Liver (tissue), 9 donors: ENCODE data around the gene ARFIP1. TPM values are rescaled to one million over a fixed set of nuclear protein-coding genes. Genes with fewer than 3 reads are reported as not detected.
"Not testable (repeated sequence)": the region's sequence is repeated elsewhere in the genome, so short reads cannot be mapped to it uniquely, and the experiment has no call there.

Source experiments
- DNase-seq: peaks from one replicate; pipeline ENCODE4 v3.0.0-alpha.2; 2017; ENCODE audit warnings: low spot score
- H3K27ac ChIP-seq, 2 donors: one replicate each; pipeline ENCODE4 v1.7.0; 2013; ENCODE audit warnings: inconsistent platforms in 2 of 2, low read length in 2 of 2, control low read depth in 1 of 2, low read depth in 1 of 2, mild to moderate bottlenecking in 1 of 2
- H3K27me3 ChIP-seq, 4 donors: one replicate each; pipeline versions ENCODE4 v1.6.1 to v1.7.0; 2013; ENCODE audit warnings: low read length in 3 of 4, inconsistent platforms in 1 of 4, mild to moderate bottlenecking in 1 of 4, moderate library complexity in 1 of 4; ENCODE audit not compliant: control insufficient read depth in 4 of 4, insufficient read depth in 4 of 4
- H3K36me3 ChIP-seq, 4 donors: one replicate each; pipeline versions ENCODE4 v1.6.1 to v1.7.0; 2013; ENCODE audit warnings: low read length in 3 of 4, mild to moderate bottlenecking in 3 of 4, low read depth in 1 of 4, moderate library complexity in 1 of 4; ENCODE audit not compliant: control insufficient read depth in 4 of 4, insufficient read depth in 3 of 4
- H3K4me1 ChIP-seq, 4 donors: one replicate each; pipeline versions ENCODE4 v1.6.1 to v1.7.0; 2013; ENCODE audit warnings: low read length in 3 of 4, mild to moderate bottlenecking in 3 of 4, moderate library complexity in 1 of 4; ENCODE audit not compliant: control insufficient read depth in 4 of 4, insufficient read depth in 4 of 4
- H3K4me3 ChIP-seq, 3 donors: one replicate each; pipeline versions ENCODE4 v1.6.1 to v1.7.0; 2013; ENCODE audit warnings: low read length in 3 of 3, control low read depth in 1 of 3, low read depth in 1 of 3, mild to moderate bottlenecking in 1 of 3
- H3K9ac ChIP-seq, 2 donors: one replicate each; pipeline ENCODE4 v1.7.0; 2013; ENCODE audit warnings: low read length in 2 of 2, mild to moderate bottlenecking in 2 of 2, moderate library complexity in 2 of 2, control low read depth in 1 of 2, low read depth in 1 of 2
- H3K9me3 ChIP-seq, 4 donors: one replicate each; pipeline versions ENCODE4 v1.6.1 to v1.7.0; 2013; ENCODE audit warnings: low read length in 3 of 4; ENCODE audit not compliant: control insufficient read depth in 4 of 4
- ATF3 ChIP-seq: IDR thresholded peaks from 2 replicates; pipeline ENCODE4 v1.6.1; 2016; ENCODE audit warnings: antibody characterized with exemption
- FOXA1 ChIP-seq: IDR thresholded peaks from 2 replicates; pipeline ENCODE4 v1.6.1; 2016; ENCODE audit warnings: antibody characterized with exemption
- HNF4G ChIP-seq: IDR thresholded peaks from 2 replicates; pipeline ENCODE4 v1.6.1; 2016; ENCODE audit warnings: antibody characterized with exemption
- JUND ChIP-seq, 2 donors: IDR thresholded peaks; 2 replicates each; pipeline ENCODE4 v1.6.1; 2016; ENCODE audit warnings: antibody characterized with exemption in 2 of 2
- TAF1 ChIP-seq: conservative IDR thresholded peaks from 2 replicates; pipeline ENCODE4 v1.6.1; 2016; ENCODE audit warnings: antibody characterized with exemption, mild to moderate bottlenecking
- ZBTB33 ChIP-seq: IDR thresholded peaks from 2 replicates; pipeline ENCODE4 v1.6.1; 2016; ENCODE audit warnings: antibody characterized with exemption
- WGBS: extraction: QIAGEN DNeasy Blood & Tissue Kit; methylation state at CpG from one replicate; pipeline ENCODE4 v1.1.7; 2013; 5-methylcytosine and 5-hydroxymethylcytosine counted together
- polyA plus RNA-seq, 2 donors: library from polyadenylated mRNA; stranded (reverse) in 1 of 2; unstranded in 1 of 2; fragments of 200-250 nt in 1 of 2; fragments of >200 nt in 1 of 2; fragmentation: Nextera tagmentation in 1 of 2; extraction: Ambion mirVana in 1 of 2; gene quantifications; one replicate each; pipeline versions ENCODE4 v1.2.1 to v1.2.3, GENCODE V29; 2013 to 2015
- total RNA-seq, 2 donors: library from RNA; depleted of rRNA; stranded (reverse); fragments of >200 nt; gene quantifications; one replicate each; pipeline ENCODE4 v1.2.3, GENCODE V29; 2014
- TF ChIP-seq, protein P1 (sequence below): IDR thresholded peaks from 2 replicates; pipeline ENCODE4 v1.6.1; 2016; ENCODE audit warnings: antibody characterized with exemption, mild to moderate bottlenecking
- TF ChIP-seq, protein P2 (sequence below): IDR thresholded peaks from 2 replicates; pipeline ENCODE4 v1.6.1; 2016; ENCODE audit warnings: antibody characterized with exemption
- donor health status: healthy.
- donor health status: healthy.
- donor health status: healthy.
- donor health status: healthy.
- donor health status: healthy.

ARFIP1 gene
- total and polyA plus RNA-seq, 4 donors: 6.8 to 16.8 (median 14.9) TPM

- H3K9me3 ChIP-seq: peaks cover 0 to 6% (median 3%) of the 10 kb centered on the region in 4 donors
- H3K27me3 ChIP-seq: no peaks in the 10 kb centered on the region
- no peaks in the 10 kb centered on the region for H3K36me3 ChIP-seq
- 97% methylated on average over 2 of the region's 2 CpGs for WGBS
- no peak overlapping the region for H3K4me3 ChIP-seq
- TF ChIP-seq TAF1: no peak
- TF ChIP-seq, protein P1, sequence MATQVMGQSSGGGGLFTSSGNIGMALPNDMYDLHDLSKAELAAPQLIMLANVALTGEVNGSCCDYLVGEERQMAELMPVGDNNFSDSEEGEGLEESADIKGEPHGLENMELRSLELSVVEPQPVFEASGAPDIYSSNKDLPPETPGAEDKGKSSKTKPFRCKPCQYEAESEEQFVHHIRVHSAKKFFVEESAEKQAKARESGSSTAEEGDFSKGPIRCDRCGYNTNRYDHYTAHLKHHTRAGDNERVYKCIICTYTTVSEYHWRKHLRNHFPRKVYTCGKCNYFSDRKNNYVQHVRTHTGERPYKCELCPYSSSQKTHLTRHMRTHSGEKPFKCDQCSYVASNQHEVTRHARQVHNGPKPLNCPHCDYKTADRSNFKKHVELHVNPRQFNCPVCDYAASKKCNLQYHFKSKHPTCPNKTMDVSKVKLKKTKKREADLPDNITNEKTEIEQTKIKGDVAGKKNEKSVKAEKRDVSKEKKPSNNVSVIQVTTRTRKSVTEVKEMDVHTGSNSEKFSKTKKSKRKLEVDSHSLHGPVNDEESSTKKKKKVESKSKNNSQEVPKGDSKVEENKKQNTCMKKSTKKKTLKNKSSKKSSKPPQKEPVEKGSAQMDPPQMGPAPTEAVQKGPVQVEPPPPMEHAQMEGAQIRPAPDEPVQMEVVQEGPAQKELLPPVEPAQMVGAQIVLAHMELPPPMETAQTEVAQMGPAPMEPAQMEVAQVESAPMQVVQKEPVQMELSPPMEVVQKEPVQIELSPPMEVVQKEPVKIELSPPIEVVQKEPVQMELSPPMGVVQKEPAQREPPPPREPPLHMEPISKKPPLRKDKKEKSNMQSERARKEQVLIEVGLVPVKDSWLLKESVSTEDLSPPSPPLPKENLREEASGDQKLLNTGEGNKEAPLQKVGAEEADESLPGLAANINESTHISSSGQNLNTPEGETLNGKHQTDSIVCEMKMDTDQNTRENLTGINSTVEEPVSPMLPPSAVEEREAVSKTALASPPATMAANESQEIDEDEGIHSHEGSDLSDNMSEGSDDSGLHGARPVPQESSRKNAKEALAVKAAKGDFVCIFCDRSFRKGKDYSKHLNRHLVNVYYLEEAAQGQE: no peak
- no peak for DNase-seq
- H3K4me1 ChIP-seq: no peaks in the 10 kb centered on the region
- H3K27ac ChIP-seq: no peak overlapping the region
- H3K9ac ChIP-seq: no peak overlapping the region
These were observed 73.5 kb downstream of the ARFIP1 start for GRCh38 chr4:152853293-152853692.

DNA sequence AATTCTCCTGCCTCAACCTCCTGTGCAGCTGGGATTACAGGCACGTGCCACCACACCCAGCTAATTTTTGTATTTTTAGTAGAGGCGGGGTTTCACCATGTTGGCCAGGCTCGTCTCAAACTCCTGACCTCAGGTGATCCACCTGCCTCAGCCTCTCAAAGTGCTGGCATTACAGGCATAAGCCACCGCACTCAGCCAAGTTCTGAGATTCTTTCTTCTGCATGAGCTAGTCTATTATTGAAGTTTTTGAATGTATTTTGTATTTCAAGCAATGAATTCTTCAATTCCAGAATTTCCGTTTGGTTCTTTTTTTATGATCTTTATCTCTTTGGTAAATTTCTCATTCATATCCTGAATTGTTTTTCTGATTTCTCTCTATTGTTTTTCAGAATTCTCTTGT, 74.3 kb downstream of the ARFIP1 start:
- H3K27me3 ChIP-seq, H3K9me3 ChIP-seq, H3K4me1 ChIP-seq, H3K9ac ChIP-seq, H3K36me3 ChIP-seq, H3K27ac ChIP-seq, H3K4me3 ChIP-seq, DNase-seq: not testable (repeated sequence)
- 95% methylated on average over 5 of the region's 5 CpGs for WGBS

- Histone ChIP-seq H3K4me3 (no peak overlapping the region), H3K27me3 (no peaks in the 10 kb centered on the region), H3K36me3 (no peaks in the 10 kb centered on the region), H3K4me1 (no peaks in the 10 kb centered on the region), H3K9me3 (peaks cover 0 to 6% (median 3%) of the 10 kb centered on the region in 4 donors), H3K27ac (no peak overlapping the region), H3K9ac (no peak overlapping the region)
- no peak for DNase-seq
- TF ChIP-seq, protein P2, sequence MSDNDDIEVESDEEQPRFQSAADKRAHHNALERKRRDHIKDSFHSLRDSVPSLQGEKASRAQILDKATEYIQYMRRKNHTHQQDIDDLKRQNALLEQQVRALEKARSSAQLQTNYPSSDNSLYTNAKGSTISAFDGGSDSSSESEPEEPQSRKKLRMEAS: no peak
- no peak for TF ChIP-seq ATF3
- no peak for TF ChIP-seq ZBTB33
- TF ChIP-seq HNF4G: no peak
- TF ChIP-seq JUND (IDR thresholded peaks at IDR 0.05): no peak
- no peak for TF ChIP-seq FOXA1
- 82% methylated on average over 4 of the region's 4 CpGs for WGBS
These were observed 77.2 kb downstream of the ARFIP1 start for GRCh38 chr4:152856960-152857359.
